Measurements from ENCODE around the gene CEP112.

CEP112 gene

GRCh38 chr17:65918500-65918899 lies 273.4 kb downstream of the CEP112 start:
- Histone ChIP-seq H3F3A (ENCODE audit: insufficient read depth, low read length) (no peaks in the 10 kb centered on the region), H3K9me3 (replicated peaks; ENCODE audit: insufficient read depth, low read length) (no peaks in the 10 kb centered on the region), H2AFZ (ENCODE audit: low read length) (no peak overlapping the region), H4K20me1 (ENCODE audit: insufficient read depth, low read length) (no peaks in the 10 kb centered on the region), H3K4me2 (ENCODE audit: low read depth, low read length) (no peak overlapping the region), H3K79me2 (ENCODE audit: low read length) (no peaks in the 10 kb centered on the region), H3K27me3 (replicated peaks; ENCODE audit: insufficient read depth, low read length) (no peaks in the 10 kb centered on the region), H3K9ac (ENCODE audit: low read length) (no peak overlapping the region), H3K36me3 (replicated peaks; ENCODE audit: insufficient read depth, low read length) (no peaks in the 10 kb centered on the region), H3K9me2 (replicated peaks; ENCODE audit: insufficient read depth, low read length) (no peaks in the 10 kb centered on the region), H3K27ac (ENCODE audit: low read length) (no peak overlapping the region), H3K4me3 (ENCODE audit: low read length) (no peak overlapping the region), H3K4me1 (ENCODE audit: low read length) (peaks cover 13% of the 10 kb centered on the region)
- TF ChIP-seq CTCF (IDR thresholded peaks at IDR 0.05; ENCODE audit: low read length) (no peak), EZH2phosphoT487 (IDR thresholded peaks at IDR 0.05; ENCODE audit: low read length) (no peak), EZH2 (optimal IDR thresholded peaks at IDR 0.05; ENCODE audit: low read depth, low read length) (no peak)
- no peak for DNase-seq

GRCh38 chr17:65917560-65917959 lies 274.4 kb downstream of the CEP112 start:
- Histone ChIP-seq H3K27ac (ENCODE audit: low read length) (no peak overlapping the region), H3K36me3 (replicated peaks; ENCODE audit: insufficient read depth, low read length) (no peaks in the 10 kb centered on the region), H3K79me2 (ENCODE audit: low read length) (no peaks in the 10 kb centered on the region), H3K9me3 (replicated peaks; ENCODE audit: insufficient read depth, low read length) (no peaks in the 10 kb centered on the region), H4K20me1 (ENCODE audit: insufficient read depth, low read length) (no peaks in the 10 kb centered on the region), H3F3A (ENCODE audit: insufficient read depth, low read length) (no peaks in the 10 kb centered on the region), H2AFZ (ENCODE audit: low read length) (no peak overlapping the region), H3K9ac (ENCODE audit: low read length) (no peak overlapping the region), H3K9me2 (replicated peaks; ENCODE audit: insufficient read depth, low read length) (no peaks in the 10 kb centered on the region), H3K4me3 (ENCODE audit: low read length) (no peak overlapping the region), H3K4me1 (ENCODE audit: low read length) (peaks cover 13% of the 10 kb centered on the region), H3K27me3 (replicated peaks; ENCODE audit: insufficient read depth, low read length) (no peaks in the 10 kb centered on the region), H3K4me2 (ENCODE audit: low read depth, low read length) (no peak overlapping the region)
- no peak for DNase-seq
- TF ChIP-seq EZH2 (optimal IDR thresholded peaks at IDR 0.05; ENCODE audit: low read depth, low read length) (no peak), EZH2phosphoT487 (IDR thresholded peaks at IDR 0.05; ENCODE audit: low read length) (no peak), CTCF (IDR thresholded peaks at IDR 0.05; ENCODE audit: low read length) (no peak)

GRCh38 chr17:65916425-65916824 lies 275.5 kb downstream of the CEP112 start:
- Histone ChIP-seq H3K4me3 (ENCODE audit: low read length) (no peak overlapping the region), H3K4me2 (ENCODE audit: low read depth, low read length) (no peak overlapping the region), H3K27ac (ENCODE audit: low read length) (no peak overlapping the region), H3K9me2 (replicated peaks; ENCODE audit: insufficient read depth, low read length) (no peaks in the 10 kb centered on the region), H3K9me3 (replicated peaks; ENCODE audit: insufficient read depth, low read length) (no peaks in the 10 kb centered on the region), H3F3A (ENCODE audit: insufficient read depth, low read length) (no peaks in the 10 kb centered on the region), H2AFZ (ENCODE audit: low read length) (no peak overlapping the region), H3K4me1 (ENCODE audit: low read length) (peaks cover 13% of the 10 kb centered on the region), H3K36me3 (replicated peaks; ENCODE audit: insufficient read depth, low read length) (no peaks in the 10 kb centered on the region), H3K79me2 (ENCODE audit: low read length) (no peaks in the 10 kb centered on the region), H3K9ac (ENCODE audit: low read length) (no peak overlapping the region), H3K27me3 (replicated peaks; ENCODE audit: insufficient read depth, low read length) (no peaks in the 10 kb centered on the region), H4K20me1 (ENCODE audit: insufficient read depth, low read length) (no peaks in the 10 kb centered on the region)
- TF ChIP-seq EZH2 (optimal IDR thresholded peaks at IDR 0.05; ENCODE audit: low read depth, low read length): no peak
- DNase-seq: no peak

- no peaks in the 10 kb centered on the region for H4K20me1 ChIP-seq (ENCODE audit: insufficient read depth, low read length)
- no peaks in the 10 kb centered on the region for H3K79me2 ChIP-seq (ENCODE audit: low read length)
- no peaks in the 10 kb centered on the region for H3K36me3 ChIP-seq (replicated peaks; ENCODE audit: insufficient read depth, low read length)
- H3K4me3 ChIP-seq (ENCODE audit: low read length): no peak overlapping the region
- H3K9me2 ChIP-seq (replicated peaks; ENCODE audit: insufficient read depth, low read length): no peaks in the 10 kb centered on the region
- H3K9me3 ChIP-seq (replicated peaks; ENCODE audit: insufficient read depth, low read length): no peaks in the 10 kb centered on the region
- no peaks in the 10 kb centered on the region for H3K27me3 ChIP-seq (replicated peaks; ENCODE audit: insufficient read depth, low read length)
- peaks cover 13% of the 10 kb centered on the region for H3K4me1 ChIP-seq (ENCODE audit: low read length)
- H3F3A ChIP-seq (ENCODE audit: insufficient read depth, low read length): no peaks in the 10 kb centered on the region
- TF ChIP-seq EZH2 (optimal IDR thresholded peaks at IDR 0.05; ENCODE audit: low read depth, low read length) (no peak), EZH2phosphoT487 (IDR thresholded peaks at IDR 0.05; ENCODE audit: low read length) (no peak), CTCF (IDR thresholded peaks at IDR 0.05; ENCODE audit: low read length) (no peak)
- H3K27ac ChIP-seq (ENCODE audit: low read length): peak overlapping the region; percentile 55; the same call in 1 of the 2 replicates
- DNase-seq: peak; percentile 63
- H3K9ac ChIP-seq (ENCODE audit: low read length): no peak overlapping the region
- peak overlapping the region; percentile 44 for H3K4me2 ChIP-seq (ENCODE audit: low read depth, low read length)
- peak overlapping the region; percentile 50 for H2AFZ ChIP-seq (ENCODE audit: low read length)
Measured at GRCh38 chr17:65914784-65915342, 277.1 kb downstream of the CEP112 start.

All from MM.1S (cell line).